Measurements from ENCODE around the gene WIPF2.
"Not testable (repeated sequence)": the region's sequence is repeated elsewhere in the genome, so short reads cannot be mapped to it uniquely, and the experiment has no call there.

Gene WIPF2

DNA sequence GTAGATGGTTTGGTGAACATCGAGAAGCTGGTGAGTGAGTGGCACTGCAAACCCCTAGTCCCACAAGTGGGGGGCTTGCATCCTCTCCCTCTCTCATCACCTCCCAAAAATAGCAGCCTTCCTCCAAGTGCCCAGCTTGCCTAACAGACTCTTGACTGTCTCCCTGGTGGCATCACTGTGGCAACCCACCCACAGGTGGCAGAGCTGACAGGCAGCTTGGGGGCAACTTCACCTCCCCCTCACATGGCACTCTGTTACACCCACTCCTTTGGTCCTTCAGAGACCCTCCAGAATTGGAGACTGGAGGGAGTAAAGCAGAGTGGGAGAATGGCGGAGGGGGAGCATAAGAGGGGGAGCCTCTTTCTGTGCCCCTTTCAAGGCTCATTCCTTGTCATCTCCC is 26.1 kb upstream of the WIPF2 start:
- DNase-seq, result no peak

DNA sequence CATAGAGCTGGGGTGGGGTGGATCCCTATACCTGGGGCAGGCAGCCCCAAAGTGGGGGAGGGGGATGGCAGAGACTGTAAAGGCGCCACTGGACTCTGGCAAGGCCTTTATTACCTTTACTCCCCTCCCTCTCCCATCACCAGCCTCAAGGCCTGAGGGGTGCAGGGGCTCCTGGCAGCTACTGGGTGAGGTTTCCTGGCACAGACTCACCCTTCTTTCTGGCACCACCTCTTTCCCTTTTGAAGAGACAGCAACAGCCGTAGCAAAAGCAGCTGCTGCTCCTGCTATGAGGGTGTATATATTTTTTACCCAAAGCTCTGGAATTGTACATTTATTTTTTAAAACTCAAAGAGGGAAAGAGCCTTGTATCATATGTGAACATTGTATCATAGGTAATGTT is 24.3 kb upstream of the WIPF2 start:
- no peak for DNase-seq

DNA sequence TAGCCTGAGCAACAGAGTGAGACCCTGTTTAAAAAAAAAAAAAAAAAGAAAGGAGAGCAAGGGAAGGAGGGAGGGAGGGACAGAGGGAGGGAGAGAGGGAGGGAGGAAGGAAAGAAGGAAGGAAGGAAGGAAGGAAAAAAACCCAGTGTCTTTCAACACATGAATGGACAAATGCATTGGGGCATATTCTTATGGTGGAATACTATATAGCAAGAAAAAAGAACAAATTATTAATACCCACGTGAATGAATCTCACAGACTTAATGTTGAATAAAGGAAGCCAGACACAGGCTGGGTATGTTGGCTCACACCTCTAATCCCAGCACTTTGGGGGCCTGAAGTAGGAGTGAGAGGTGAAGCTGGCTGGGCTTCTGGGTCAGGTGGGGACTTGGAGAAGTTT is 21.6 kb upstream of the WIPF2 start:
- DNase-seq, result no peak

DNA sequence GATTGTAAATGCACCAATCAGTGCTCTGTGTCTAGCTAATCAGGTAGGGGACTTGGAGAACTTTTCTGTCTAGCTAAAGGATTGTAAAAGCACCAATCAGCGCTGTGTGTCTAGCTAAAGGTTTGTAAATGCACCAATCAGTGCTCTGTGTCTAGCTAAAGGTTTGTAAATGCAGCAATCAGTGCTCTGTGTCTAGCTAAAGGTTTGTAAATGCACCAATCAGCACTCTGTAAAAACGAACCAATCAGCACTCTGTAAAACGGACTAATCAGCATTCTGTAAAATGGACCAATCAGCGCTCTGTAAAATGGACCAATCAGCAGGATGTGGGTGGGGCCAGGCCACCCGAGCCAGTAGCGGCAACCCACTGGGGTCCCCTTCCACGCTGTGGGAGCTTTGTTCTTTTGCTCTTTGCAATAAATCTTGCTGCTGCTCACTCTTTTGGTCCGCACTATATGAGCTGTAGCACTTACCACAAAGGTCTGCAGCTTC is 21.1 kb upstream of the WIPF2 start:
- DNase-seq, result not testable (repeated sequence)

DNA sequence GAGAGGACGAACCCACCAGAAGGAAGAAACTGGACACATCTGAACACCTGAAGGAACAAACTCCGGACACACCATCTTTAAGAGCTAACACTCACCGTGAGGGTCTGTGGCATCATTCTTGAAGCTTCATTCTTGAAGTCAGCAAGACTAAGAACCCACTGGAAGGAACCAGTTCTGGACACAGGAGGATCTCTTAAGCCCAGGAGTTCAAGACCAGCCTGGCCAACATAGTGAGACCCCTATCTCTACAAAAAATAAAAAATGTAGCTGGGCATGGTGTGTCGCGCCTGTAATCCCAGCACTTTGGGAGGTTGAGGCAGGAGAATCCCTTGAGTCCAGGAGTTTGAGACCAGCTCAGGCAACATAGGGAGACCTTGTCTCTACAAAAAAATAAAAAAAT is 20.5 kb upstream of the WIPF2 start:
- DNase-seq, result no peak

DNA sequence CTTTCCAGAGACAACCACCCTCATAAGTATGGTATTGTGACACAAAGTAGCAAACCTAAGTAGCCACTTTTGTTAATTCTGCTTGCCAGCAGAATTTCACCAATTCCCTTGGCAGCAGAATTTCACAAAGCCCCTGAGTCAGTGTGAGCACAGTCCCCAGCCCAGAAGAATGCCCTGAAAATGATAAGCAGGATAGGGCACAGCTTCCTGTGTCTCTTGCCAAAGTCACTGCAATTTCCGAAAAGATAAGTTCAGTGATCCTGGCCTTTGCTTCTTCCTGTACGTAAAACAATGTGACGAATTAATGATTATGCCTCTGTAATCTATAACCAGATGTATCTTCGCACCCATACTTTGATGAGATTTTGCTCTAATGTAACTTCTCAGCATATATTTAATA is 16.0 kb upstream of the WIPF2 start:
- no peak for DNase-seq

DNA sequence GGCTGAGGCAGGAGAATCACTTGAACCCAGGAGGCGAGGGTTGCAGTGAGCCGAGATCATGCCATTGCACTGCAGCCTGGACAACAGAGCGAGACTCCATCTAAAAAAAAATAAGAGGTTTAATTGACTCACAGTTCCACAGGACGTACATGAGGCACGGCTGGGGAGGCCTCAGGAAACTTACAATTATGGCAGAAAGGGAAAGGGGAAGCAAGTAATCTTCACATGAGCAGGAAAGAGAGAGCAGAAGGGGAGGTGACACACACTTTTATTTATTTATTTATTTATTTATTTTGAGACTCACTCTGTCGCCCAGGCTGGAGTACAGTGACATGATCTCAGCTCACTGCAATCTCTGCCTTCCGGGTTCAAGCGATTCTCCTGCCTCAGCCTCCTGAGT is 12.9 kb upstream of the WIPF2 start:
- not testable (repeated sequence) for DNase-seq

DNA sequence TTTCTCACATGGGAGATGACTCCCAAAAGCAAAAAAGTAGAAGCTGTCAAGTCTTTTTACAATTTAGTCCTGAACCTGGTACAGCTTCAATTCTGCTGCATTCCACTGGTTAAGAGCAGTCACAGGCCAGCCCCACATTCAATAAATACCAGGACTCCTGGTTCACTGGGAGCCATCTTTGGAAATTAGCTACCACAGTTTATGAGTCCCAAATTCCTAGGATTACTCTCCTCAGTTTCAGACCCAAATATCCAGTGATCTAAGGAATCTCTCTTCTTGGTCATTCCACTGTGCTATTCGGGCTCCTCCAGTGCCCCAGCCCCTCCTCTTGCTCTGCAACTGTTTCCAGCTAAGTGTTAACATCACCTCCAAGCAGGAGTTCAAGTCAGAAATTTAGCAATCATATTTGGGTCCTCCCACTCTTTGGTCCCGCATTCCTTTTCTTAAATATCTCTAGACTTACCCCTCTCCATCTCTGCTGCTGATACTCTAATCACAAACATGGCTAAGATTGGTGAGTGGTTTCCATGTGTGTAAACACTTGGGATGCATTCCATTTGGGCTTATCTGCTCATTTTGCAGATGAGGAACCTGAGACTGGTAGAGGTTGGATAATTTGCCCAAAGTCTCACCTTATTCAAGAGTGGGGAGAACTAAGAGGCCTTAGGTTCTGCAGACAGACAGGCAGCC is 9.6 kb upstream of the WIPF2 start:
- DNase-seq, result no peak

DNA sequence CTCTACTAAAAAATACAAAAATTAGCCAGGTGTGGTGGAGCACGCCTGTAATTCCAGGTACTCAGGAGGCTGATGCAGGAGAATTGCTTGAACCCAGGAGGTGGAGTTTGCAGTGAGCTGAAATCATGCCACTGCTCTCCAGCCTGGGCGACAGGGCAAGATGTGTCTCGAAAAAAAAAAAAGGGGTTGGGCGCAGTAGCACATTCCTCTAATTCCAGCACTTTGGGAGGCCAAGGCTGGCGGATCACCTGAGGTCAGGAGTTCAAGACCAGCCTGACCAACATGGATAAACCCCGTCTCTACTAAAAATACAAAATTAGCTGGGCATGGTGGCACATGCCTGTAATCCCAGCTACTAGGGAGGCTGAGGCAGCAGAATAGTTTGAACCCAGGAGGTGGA is 5.2 kb upstream of the WIPF2 start:
- DNase-seq, result not testable (repeated sequence)

DNA sequence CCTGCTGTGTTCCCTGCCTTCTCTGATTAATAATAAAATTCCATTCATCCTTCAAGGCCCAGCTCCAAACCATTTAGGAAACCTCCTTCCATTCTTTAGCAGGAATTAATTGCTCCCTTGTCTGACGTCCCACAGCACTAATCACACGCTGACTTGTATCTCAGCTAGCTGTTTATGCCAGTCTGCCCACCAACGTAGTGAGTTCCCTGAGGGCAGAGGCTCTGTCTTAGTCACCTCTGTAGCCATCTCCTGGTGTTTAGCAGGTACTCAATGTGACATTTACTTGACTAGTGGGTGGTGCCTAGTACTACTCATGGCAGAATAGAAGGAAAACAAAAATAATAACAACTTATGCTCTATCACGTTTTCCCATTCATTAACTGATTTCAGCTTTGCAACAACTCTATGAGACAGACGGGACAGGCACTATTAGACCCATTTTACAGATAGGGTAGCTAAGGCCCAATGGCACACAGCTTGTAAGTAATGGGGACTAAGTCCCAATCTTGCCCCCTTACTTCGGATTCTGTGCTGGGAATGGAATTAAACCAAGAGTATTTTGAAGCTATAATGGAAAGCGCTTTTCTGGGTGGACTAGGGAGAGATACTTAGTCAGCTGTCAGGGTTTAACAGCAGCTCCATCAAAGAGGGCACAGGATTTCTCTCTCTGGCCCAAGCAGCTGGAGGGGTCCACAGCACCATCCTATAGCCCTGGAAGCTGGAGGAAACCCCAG is 931 bp upstream of the WIPF2 start:
- DNase-seq, result no peak

DNA sequence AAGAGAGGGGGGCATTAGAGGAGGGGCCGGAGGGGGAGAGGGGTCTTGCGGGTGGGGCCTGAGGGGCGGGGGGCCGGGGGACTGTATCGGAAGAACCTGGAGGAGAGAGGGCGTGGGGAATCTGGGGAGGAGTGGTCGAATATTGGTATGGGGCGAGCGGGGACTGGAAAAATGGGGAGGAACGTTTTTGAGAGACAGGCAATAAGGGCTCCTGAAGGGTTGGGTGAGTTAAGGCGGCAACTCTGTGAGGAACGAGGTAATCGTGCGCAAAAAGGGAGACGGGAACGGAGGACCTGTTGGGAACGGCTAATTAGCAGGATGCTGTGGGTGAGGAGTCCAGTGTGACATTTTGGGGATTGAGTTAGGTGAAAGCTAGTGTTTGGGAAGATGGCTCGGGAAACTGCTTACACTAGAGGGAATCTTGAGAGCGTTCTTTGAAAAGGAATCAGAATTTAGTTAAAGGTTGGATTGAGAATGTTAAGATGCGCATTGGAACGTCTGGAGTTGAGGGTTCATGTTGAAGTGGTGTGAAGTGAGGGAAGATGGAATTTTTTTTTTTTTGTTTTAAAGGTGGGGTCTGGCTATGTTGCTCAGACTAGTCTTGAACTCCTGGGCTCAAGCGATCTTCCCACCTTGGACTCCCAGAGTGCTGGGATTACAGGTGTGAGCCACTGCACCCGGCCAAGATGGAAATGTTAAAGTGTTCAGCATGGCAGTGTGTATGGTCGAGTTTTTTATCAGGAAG is 662 bp downstream of the WIPF2 start:
- peak; percentile 25 for DNase-seq

DNA sequence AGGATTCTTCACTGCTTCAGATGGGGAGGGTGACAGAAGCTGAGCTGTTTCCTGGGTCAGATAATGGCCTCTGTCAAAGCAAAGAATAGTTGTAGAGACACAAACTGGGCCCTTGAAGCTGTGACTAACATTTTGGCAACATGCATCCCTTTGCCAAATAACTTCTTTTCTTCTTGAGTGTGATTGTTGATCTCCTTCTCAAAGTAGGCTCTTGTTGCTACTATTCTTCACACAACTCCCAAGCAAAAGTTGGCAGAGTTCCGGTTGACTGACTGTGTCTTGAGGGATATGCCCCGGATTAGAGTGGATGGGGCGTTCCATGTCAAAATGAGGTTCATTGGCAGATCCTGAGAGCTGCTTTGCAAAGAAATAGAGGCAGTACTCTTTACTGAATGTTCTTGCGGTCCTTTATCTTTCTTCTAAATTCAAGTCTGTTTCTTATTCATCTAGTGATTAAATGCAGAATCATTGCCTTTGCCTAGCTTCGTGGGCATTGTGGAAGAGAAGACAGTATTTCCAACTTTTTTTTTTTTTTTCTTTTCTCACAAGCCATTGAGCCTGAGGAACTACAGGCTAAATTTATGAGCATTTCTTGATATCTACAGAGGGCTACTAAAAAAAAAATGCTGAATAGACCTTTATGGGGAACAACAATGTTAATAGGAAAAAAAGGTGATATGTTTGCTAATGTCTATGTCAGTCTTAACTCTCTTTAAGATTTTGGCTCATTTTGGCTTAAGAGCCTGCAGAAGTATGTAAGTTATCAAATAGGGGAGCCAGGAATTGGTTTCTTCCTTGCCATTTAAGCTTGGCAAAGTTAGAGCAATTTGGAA is 5.8 kb downstream of the WIPF2 start:
- DNase-seq, result no peak

DNA sequence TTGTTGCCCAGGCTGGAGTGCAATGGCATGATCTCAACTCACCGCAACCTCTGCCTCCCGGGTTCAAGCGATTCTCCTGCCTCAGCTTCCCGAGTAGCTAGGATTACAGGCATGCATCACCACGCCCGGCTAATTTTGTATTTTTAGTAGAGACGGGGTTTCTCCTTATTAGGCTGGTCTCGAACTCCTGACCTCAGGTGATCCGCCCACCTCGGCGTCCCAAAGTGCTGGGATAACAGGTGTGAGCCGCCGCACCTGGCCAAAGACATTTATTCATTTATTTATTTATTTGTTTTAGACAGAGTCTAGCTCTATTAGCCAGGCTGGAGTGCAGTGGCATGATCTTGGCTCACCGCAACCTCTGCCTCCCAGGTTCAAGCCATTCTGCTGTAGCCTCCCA is 10.0 kb downstream of the WIPF2 start:
- not testable (repeated sequence) for DNase-seq

DNA sequence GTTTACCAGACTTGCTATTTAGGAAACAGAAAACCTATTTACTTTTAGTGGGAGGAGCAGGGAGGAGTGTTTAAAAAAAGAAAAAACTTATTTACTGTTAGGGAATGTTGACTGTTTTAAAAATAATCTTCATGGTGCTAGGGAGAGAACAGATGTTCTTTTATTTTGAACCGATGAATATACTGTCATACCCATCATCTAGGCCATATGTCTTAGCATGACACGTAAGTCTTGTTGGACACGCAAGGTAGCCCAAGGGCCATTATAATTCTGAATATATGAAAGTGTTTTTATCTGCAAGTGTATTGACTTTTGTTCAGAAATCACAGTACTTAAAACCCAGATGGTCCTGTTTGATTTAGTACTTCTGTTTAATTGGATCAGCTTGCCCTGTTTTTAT is 11.6 kb downstream of the WIPF2 start:
- no peak for DNase-seq

DNA sequence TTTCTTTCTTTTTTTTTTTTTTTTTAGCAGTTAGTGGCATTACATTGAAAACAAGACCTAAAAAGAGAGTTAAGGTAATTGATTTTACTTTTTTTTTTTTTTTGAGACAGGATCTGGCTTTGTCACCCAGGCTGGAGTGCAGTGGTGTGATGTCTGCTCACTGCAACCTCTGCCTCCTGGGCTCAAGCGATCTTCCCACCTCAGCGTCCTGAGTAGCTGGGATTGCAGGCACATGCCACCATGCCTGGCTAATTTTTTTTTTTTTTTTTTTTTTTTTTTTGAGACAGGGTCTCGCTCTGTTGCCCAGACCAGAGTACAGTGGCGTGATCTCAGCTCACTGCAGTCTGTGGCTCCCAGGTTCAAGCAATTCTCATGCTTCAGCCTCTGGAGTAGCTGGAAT is 12.8 kb downstream of the WIPF2 start:
- not testable (repeated sequence) for DNase-seq

DNA sequence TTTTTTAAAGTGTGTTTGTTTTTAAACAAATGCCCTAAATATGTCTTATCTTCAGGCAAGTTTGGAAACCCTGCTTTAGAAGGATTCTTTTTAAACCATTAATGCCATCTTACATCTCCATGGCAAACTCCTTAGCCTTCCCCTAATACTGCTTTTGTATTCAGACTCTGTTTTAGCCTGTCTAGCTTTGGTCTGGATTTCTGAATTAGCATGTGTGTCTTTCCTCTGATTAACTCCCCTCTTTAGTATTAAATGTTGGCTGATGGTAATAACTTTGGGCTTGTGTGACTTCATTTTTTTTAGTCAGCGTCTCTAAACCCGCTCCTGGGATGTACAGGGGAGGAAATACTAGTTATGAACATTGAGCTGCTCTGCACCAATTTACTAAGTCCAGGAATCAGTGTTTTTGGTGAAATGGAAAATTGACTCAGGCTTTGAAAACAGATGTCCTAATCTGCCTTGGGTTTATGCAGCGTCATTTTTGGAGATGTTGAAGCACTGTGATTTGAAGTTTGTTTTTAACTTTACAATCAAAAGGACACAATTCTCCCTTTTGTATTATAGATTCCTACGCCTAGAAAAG is 22.2 kb downstream of the WIPF2 start:
- no peak for DNase-seq

DNA sequence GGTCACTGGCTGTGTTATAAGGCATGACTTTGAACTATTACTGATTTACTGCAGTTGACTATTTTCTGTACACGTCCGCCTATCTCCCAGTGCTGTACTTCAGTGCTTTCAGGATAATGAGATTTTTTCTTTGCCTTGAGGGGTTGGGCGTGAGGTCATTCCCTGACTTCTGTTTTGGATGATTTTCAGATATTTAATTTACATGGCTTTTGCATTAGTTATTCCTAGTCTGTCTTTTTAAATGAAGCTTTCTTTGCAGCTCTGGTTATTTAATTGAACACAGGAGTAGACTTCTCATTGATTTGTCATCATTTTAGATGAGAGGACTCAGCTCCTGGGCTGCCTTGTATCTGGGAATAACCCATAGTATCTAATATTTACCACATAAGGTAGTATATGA is 23.7 kb downstream of the WIPF2 start:
- no peak for DNase-seq

DNA sequence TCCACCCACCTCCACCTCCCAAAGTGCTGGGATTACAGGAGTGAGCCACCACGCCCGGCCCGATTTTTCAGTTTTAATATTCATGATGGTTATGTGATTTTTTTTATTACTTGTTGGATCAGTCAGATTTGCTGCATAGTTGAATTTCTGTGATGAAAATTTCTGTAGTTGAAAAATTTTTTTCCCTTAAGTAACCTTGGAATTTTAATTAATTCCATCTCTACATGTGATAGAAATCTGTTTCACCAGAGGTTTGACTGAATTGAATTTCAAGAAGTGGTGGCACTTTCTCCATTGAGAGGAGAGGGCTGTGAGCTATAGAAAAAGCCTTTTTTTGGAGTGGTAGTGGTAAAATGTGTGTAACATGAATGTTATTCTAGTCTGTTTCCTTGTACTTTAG is 24.7 kb downstream of the WIPF2 start:
- DNase-seq, result no peak

DNA sequence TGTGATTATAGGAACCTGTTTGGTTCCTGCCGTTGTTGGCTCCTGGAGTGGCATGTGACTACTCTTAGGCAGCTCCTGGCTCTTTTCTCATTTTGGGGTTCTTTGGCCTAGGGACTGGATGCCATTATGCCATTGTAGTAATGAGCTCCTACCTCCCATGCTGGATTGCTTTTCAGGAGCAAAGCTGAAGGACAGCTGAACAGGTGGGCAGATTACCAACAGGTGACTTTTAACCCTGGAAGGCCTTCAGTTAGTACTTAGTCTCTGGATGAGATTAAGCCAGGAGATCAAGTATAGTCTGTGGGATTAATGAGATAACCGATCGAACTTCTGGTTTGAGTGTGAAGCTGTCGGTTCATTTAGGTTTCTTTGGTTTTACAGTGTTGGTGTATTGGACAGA is 25.2 kb downstream of the WIPF2 start:
- no peak for DNase-seq

DNA sequence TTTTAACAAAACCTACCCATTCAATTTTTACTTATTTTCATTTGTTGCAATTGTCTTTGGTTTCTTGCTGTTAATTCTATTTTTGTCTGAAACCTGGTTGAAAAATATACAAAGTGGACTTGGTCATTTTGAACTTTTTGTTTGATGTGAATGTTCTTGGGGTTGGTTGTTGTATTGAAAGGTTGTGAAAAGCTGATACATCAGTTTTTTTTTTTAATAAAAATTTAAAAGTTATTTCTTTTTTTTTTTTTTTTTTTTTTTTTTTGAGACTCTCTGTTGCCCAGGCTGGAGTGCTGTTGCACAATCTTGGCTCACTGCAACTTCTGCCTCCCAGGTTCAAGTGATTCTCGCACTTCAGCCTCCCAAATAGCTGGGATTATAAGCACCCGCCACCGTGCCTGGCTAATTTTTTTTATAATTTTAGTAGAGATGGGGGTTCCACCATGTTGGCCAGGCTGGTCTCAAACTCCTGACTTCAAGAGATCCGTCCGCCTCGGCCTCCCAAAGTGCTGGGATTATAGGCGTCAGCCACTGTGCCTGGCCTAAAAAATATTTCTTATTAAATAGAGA is 28.9 kb downstream of the WIPF2 start:
- no peak for DNase-seq

DNA sequence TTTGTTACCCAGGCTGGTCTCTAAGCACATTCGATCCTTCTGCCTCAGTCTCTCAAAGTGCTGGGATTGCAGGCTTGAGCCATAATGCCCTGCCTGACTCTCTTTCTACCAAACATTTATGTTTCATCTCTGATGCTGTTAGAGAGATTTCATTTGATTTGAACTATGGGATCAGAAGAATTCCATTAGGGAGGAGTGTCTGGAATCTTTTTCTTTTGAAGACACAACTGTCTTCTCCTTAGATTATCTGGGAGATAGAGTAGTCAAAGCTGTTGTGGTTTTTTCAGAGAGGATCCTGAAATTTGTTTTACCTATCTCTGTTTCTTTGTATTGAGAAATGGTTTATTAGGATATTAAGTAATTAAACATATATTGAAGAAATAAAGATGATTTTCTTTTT is 29.4 kb downstream of the WIPF2 start:
- no peak for DNase-seq

DNA sequence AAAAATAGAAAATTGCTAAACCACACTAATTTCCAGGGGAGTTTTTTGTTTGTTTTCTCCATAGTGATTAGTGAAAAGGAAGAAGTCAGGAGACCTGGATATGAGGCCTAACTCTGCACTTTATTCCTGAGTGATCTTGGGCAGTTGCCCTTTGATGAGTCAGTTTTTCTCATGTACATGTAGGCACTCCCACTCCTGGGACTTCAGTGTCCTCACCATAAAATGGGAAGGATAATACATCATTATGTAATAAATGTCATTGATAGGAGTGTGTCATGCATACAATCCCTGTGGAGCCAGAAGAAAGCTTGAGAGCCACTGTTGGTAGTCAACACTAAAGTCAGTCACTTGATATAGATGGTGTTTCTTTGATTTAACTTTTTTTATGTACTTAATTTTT is 32.5 kb downstream of the WIPF2 start:
- no peak for DNase-seq

Measured in effector CD4-positive, alpha-beta T cell (primary cell).